HG03521 (cell line): ENCODE data around the gene CCSER1.
"Not testable (repeated sequence)": the region's sequence is repeated elsewhere in the genome, so short reads cannot be mapped to it uniquely, and the experiment has no call there.

ENCODE experiments used
- ATAC-seq: cut with Tn5 transposase; IDR thresholded peaks from one replicate; pipeline ENCODE4 v1.9.1; 2021; ENCODE audit warnings: mild to moderate bottlenecking, moderate library complexity; ENCODE audit not compliant: unreplicated experiment

Gene CCSER1

DNA sequence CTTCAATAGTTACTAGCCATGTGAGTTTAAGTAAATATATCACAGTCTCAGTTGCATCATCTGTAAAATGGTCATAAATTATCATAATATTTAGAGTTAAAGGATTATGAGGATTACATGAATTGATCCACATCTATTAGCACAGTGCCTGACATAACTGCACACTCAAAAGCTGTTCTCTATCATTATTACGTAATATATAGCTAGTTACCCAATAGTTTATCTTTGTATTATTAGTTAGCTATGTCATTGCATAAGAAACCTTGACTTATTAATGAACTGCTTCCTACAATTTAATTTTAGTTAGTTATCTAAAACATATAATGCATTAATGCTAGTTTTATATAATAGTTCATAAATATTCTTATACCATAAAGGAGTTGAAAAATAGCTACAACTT, 1099.7 kb downstream of the CCSER1 start:
- no peak for ATAC-seq

DNA sequence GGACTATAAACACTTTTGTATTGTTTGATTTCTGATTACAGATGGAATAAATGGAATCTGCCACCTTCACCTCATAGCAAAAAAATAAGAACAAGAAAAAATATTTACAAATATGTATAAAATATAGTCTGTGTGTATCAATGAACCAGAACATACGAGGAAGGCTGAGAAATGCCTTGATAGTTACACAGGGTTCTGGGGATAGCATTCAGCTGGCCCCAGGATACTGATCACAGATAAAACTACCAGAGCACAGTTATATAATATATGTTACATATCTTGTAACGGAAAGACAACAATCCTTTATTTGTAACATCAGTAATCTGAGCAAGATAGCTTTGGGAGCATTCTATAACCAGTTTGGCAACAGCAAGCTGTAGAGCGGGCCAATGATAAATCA, 1101.5 kb downstream of the CCSER1 start:
- no peak for ATAC-seq

DNA sequence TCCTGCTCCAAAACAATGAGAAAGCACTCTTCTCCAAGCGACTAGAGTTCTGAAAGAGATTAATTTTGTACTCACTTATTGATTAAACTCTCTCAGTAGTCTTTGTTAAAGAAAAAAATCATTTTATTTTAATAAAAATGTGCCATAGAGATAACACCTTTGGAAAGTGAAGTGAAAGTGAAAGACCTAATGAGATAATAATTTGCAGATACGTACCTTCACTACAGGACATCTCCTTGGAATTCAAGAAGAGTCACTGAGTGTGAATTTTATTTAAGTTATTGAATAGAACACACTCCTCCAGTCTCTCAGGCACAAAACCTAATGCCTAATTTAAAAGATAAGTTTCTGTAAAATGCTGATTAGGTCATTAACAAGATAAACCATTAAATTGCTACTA, 1106.0 kb downstream of the CCSER1 start:
- ATAC-seq, result no peak

DNA sequence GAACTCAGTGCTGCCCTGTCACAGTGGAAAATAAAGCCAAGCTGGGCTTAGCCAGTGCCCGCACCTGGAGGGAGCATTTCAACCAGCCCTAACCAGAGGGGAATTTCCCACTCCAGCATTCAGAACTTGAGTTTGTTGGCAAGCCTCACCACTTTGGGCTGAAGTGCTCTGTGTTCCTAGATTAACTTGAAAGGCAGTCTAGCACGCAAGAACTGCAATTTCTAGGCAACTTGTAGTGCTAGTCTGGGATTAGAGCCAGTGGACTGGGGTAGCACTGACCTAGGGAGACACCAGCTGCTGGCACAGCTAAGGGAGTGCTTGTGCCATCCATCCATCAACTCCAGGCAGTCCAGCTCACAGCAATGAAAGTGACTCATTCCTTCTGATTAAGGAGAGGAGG, 1115.9 kb downstream of the CCSER1 start:
- no peak for ATAC-seq

DNA sequence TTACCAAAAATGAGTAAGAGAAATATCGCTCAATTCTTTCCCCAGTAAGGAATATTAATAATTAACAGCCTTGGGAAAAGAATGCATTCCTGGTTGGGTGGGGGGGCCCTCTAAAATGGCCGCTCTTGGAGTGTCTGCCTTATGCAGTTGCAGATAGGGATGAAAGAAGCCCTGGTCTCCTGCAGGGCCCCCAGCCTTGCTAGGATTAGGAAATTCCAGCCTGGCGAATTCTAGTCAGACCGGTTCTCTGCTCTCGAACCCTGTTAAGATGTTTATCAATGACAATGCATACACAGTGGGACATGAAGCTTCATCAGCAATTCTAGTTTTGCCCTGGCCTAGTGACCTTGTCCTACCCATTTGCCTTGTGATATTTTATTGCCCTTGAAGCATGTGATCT, 1128.8 kb downstream of the CCSER1 start:
- ATAC-seq, result no peak

DNA sequence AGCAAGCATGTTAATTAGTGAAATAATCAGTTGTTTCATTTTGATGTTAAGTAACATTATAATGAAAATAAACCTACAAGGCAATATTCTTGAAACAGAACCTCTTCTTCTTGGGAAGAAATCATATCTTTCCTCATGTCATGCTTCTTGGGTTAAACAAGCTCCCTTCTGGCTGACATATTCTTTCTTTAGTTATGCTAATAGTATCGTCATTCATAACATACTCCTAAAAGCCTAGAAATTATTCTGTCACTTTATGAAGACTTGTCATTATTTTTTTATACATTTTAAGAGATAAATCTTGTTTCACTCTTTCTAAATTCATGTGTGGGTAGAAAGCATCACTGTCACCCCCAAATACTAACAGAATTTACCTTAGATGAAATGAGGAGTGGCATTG, 1129.6 kb downstream of the CCSER1 start:
- ATAC-seq, result no peak

DNA sequence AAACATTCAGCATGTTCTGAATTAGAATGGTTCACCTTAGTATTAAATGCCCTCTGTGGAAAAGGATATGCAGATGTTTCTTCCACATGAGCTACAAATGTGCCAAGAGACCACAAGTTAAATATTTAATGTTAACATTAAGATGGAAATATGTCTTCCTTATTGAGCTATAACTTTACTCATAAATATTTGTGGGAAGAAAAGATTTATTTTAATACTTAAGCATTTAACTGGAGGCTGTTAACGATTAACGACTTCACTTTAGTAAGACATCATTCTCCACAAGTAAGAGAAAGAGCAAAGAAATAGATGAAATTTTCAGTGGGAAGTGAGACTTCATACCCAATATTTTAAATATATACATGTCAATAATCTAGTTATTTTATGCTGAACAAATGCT, 1130.5 kb downstream of the CCSER1 start:
- no peak for ATAC-seq

DNA sequence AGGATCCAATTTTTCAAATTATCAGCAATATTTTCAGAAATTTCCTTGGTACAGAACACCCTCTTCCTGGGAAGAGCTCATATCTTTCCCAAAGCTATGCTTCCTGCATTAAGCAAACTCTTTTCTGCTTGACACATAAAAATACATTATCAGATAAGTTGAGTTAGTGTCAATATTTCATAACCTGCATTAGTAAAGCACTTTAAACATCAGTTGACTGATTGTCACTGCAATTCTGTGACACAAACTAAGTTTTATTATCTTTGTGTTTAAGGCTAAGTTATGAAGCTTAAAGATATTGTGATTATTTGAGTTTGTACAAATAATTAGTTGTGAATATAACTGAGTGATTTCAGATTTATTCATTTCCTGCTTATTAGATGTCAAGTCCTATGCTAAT, 1131.1 kb downstream of the CCSER1 start:
- ATAC-seq, result no peak

DNA sequence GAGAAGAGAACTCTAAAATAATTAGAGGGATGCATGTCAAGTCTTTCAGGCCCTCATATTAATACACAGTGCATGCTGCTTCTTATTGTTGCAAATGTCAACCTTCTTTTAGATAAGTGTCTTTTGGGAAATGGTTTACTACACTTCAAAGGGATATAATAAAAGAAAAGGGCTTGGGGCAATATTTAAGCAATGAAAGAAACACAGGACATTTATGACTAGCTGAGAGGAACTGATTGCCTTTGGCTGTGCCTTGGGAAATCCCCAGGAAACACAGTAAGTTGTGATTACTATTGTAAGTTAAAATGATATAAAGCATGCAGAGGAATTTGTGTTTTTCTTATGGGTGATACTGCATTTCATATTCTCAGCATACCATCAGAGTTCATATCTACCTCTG, 1140.3 kb downstream of the CCSER1 start:
- ATAC-seq, result no peak

DNA sequence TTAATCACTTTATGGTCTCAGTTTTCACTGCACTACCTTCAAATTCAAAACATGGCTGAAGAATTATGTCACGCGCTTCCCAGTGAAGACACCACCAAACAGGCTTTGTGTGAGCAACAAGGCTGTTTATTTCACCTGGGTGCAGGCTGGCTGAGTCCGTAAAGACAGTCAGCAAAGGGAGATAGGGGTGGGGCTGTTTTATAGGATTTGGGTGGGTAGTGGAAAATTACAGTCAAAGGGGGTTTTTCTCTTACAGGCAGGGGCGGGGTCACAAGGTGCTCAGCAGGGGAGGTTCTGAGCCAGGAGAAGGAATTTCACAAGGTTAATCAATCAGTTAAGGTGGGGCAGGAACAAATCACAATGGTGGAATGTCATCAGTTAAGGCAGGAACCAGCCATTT, 1141.3 kb downstream of the CCSER1 start:
- ATAC-seq, result not testable (repeated sequence)

DNA sequence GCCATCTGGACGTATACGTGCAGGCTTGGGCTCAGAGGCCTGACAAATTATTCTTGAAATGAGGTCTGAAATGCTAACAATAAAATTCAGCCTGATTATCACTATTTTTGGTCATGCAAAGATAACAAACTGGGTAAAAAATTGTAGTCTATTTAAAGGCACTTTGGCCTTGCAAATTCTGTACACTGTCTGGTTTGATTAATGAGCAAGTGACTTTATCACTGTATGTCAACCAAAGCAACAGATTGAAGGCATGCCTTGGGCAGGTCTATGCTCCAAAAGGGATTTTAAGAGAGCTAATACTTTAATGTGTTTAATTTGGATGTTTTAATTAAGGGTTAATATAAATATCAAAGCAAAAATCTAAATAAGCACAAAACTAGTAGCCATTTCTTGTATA, 1141.7 kb downstream of the CCSER1 start:
- no peak for ATAC-seq

DNA sequence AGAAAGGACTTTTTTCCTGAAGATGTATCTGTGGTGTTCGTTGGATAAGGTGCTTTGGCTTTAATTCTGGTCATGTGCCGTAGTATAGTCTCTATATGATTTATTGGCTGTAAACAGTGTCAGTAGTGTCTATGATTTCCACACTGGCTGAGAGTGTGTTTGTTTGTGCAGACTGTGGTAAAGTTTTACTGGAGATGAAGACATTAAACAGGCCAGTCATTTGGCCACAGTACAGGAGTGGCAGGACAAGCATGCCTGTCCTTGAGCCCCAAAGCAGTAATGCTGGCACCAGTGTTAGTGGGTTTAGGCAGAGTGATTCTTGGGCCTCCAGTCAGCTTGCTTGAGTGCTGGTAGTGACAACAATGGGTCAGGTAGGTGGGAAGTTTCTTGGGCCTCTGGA, 1152.7 kb downstream of the CCSER1 start:
- ATAC-seq, result no peak

DNA sequence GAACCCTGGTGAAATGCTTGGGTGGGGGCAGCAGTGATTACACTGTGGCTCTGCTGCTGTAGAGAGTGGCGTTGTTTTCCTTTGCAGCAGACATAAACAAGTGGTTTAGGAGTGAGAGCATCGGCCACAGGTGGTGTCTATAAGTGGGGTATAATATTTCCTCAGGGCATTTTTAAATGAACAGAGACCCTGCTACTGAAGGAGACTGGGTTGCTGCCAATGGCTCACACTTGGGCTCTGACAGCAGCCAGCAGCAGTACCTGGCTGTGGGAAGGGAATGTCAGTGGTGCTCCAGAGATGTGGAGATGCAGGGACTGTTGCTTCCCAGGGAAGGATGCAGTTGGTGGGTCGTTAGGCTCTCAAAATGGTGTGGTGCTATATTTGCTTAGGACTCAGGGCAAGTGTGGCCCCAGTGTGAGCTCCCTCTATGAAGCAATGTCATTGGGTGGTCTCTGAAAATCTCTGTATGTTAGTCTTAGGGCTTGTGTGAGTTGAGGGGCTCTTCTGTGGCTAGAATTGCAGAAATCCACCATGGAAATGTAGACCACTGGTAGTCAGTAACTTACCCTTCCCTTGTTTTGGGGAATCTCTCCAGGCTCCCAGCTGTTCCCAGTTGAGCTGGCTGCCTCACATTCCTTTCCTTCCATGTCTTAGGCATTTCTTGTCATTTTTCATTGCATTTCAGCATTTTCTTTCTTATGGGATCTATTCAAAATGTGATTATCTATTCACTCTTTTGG, 1153.5 kb downstream of the CCSER1 start:
- ATAC-seq, result no peak

DNA sequence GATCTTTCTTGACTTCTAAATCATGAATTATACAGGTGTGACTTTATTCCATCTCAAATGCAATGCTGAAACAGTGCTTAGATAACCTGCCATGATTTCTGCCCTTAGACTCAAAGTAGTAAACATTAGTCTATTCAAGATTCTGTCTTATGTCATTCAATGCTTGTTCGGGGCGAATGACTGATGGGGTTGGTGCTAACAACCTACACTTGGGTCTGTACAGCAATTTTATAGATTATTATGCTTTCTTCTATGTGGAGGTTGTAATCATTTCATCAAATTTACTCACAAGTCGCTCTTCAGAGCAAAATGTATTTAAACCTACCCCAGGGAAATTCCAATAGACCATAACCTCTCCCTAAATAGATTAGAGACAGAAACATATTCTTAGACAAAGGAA, 1155.0 kb downstream of the CCSER1 start:
- no peak for ATAC-seq

DNA sequence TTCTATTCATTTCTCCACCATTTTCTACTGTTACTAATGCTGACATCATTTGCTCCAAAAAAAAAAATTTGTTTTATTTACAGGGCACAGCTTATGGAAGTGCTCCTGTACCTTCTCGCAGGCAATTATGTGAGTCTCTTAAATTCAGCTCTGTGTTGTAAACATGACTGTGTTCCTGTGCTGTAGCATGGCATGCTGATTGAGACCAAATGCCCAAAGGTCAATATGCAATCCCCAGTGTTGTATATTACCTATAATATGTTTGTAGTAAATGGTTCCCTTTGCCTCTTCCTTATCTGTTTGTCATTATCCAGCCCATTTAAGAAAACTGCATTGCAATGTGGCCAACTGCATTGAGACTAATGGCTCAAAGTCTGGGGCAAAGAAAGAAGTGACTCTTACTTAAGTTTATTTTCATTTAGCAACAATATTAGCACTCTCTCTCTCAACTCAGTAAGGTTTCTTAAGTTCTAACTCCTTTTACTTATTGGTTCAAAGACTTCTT, 1156.6 kb downstream of the CCSER1 start:
- ATAC-seq, result no peak

DNA sequence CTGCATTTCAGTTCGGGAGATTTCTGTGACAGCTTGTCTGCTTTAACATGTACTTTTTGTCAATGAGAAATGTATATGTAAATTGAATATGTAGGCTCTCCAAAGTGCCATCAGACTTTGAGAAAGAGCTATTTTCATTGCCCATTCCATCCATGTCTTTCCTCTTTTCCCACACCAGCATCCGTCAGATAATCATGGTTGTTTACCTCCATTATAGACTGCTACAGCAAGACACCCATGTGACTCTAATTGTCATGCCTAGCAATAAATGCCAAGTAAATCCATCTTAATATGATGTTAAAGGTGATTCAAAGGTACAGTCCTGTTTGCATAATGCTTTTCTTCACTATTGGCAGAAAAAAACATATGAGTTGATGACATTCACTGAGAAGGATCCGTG, 1157.3 kb downstream of the CCSER1 start:
- no peak for ATAC-seq

DNA sequence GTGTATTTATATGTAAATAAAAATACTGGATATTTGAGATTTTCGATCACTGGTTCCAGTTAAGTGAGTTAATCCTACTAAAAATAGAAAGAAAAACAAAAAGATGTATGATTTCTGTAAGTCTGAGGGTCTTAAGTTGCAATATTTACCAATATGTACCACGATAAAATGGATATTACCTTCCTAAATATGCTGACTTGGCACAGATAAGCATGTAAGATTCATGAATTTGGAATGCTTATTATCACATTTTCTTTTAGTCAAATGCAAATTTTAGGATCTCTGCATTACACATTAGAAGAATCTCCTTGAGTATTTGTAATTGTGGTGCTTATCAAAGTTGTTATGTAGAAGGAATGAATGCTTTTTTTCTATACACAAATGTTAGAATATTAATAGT, 1158.3 kb downstream of the CCSER1 start:
- ATAC-seq, result no peak

DNA sequence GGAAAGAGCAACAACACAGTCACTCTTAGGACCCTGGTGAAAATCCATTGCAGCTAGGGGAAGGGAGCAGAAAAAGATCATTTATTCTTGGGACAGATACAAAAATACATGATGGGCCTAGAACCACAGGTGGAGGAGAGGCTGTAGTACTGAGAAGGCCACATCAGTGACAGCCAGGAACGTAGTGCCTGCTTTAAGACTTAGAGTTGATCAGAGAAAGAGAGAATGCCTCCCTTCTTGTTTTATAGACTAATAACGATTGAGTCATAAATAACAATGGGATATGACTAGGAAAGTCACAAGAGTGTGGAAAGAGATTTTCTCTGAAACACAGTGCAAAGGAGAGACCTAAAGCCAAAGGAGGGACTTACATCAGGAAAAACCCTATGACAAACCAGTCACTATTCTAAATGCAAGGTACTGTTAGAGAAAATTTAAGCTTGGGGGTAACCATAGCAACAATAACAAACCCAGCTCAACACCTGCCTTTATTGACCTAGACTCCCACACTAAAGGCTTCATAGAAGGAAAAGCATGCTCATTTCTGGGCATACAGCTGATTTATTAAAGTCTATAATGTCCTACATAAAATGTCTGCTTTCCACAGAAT, 1161.6 kb downstream of the CCSER1 start:
- ATAC-seq, result no peak

DNA sequence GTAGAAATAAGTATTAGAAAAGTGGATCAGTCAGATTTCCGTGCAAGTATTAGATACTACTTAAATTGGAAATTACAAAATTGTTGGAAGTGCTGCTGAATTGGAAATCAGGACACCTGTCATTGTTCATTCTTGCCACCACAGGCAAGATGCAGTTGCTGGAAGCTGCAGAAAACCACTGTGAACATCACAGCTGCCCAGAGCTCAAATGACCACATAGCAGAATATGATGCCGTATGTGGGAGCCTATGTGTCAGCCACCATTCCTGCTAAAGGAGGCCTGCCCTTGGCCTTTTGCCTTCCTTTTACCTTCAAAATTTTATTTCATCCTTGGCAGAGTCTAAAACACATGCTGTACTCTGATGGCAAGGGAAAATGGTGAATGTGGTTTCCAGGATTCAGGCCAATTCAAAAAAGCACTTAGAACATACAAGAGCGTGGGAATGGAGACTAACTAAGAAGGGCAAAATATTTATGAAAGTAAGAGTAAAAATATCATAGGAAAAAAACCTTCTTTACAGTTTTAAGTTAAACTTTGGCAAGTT, 1171.0 kb downstream of the CCSER1 start:
- no peak for ATAC-seq

DNA sequence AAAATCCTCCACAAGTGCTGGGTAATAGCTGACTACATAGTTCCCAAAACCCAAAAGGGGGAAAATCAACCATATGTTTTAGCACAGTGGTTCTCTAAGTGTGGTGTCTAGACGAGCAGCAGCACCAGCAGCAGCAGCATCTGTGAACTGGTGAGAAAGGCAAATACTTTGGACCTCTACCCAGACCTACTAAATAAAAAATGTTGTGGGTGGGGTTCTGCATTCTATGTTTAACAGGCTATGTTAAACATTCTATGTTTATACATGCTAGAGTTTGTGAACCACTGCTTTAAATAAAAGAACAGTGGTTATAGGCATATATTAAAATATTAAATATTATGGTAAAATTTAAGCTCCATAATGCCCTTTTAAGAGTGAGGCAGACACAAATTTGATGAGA, 1171.6 kb downstream of the CCSER1 start:
- ATAC-seq, result no peak

DNA sequence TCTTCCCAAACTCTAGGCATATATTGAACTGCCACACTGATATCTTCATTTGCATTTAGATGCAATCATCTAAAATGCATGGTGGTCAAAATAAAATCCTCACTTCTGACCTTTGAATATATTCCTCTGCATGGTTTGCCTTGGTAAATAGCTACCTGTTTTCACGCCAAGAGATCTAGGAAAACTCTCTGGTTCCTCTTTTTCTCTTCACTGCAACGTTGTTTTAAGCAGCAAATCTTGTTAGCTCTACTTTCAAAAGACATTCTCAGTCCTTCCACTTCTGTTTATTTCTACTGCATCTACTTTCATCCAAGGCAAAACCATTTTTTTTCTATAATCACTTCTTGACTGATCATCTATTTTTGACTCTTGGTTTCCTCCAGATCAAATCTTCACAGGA, 1174.9 kb downstream of the CCSER1 start:
- ATAC-seq, result no peak

DNA sequence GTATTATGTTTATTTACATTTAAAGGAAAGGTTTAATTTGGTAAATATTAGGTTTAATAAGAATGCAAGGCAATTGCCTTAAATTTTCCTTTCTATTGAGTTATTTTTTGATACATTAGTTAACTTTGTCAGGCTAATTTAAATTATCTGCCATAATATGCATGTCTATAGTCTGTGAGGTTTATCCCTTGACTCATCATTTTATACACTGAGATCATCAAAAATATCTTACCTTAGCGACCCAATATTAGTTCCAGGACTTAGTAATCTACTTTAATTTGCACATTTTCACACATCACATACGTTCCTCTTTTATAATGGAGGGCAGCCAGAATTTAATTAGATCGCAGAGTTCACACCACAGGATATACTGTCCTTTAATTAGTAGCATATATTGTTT, 1177.1 kb downstream of the CCSER1 start:
- no peak for ATAC-seq
